Measurements from ENCODE around the gene HS6ST1. TPM values are rescaled to one million over a fixed set of nuclear protein-coding genes. Genes with fewer than 3 reads are reported as not detected.

HS6ST1 gene
- total and polyA plus RNA-seq, 12 donors, result 20.5 to 262 (median 97.1) TPM

DNA sequence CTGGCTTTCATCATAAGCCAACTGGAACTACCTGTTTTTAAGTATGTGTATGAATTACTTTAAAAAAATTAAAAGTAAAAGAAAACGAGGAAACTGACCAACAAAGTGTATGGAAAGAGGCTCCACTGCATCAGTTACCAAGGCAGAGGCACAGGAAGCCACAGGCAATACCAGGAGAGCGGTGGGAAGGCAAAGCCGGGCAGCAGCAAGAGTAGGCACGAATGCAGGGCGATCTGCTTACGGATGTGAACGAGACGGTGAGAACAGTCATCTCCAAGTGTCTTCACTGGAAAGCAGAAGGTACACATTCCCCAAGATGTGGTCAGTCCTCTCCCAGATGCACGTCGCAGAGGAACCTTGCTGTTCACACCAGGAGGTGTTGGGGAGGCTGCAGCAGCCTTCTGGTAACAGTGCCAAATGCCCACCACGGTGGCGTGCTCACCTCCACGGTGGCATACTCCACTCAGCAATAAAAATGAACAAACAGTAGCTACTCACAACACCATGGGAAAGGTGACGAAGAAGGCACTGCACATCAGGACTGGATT lies 43.1 kb downstream of the HS6ST1 start:
- peak in 4 of 7 donors; percentile 5 to 46 (median 13) for DNase-seq
- H3K4me1 ChIP-seq (replicated peaks in 1 of 2), result peaks cover 23 to 42% of the 10 kb centered on the region in 2 donors
- no peaks in the 10 kb centered on the region for H3K27me3 ChIP-seq
- no peaks in the 10 kb centered on the region for H3K9me3 ChIP-seq (replicated peaks in 1 of 3)
- peaks cover 0 to 7% of the 10 kb centered on the region in 2 donors for H3K36me3 ChIP-seq (replicated peaks in 1 of 2)
- no peak overlapping the region for H3K27ac ChIP-seq
- 91 to 95% (median 92%) methylated on average over 13 to 14 of the region's 14 CpGs for WGBS, 4 donors
- intact Hi-C loops (cut with DNase I), result no loop called here
- no peak overlapping the region for H3K4me3 ChIP-seq
- no peak for TF ChIP-seq CTCF (IDR thresholded peaks at IDR 0.05)
- no peak for TF ChIP-seq POLR2A (IDR thresholded peaks at IDR 0.05)

DNA sequence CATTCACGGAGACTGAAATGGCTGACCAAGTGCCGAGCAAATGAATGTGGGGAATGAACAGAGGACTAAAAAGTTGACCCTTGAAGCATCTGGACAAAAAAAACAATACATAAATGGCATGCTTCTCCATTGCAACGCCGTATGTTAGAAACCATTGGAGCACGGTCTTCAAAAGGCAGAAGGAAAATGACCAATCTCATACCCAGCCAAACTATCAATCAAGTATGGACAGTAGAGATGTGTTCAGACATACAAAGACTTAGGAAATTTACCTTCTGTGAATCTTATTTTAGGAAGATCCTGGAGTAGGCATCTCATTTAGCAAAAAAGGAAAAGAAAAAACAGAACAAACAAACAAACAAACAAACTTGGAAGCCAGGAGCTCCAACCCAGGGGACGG lies 44.5 kb downstream of the HS6ST1 start:
- no peak for DNase-seq

GRCh38 chr2:128273469-128274081 lies 45.1 kb downstream of the HS6ST1 start:
- Histone ChIP-seq H3K27ac (no peak overlapping the region), H3K4me3 (no peak overlapping the region), H3K4me1 (replicated peaks in 1 of 2) (peaks cover 13 to 33% of the 10 kb centered on the region in 2 donors), H3K9me3 (replicated peaks in 1 of 3) (no peaks in the 10 kb centered on the region), H3K36me3 (replicated peaks in 1 of 2) (peaks cover 0 to 7% of the 10 kb centered on the region in 2 donors), H3K27me3 (no peaks in the 10 kb centered on the region)
- peak in 3 of 7 donors; percentile 10 to 48 (median 19) for DNase-seq
- intact Hi-C loops (cut with DNase I), result no loop called here
- no peak for TF ChIP-seq POLR2A (IDR thresholded peaks at IDR 0.05)
- no peak for TF ChIP-seq CTCF (IDR thresholded peaks at IDR 0.05)
- 86 to 90% (median 88%) methylated on average over 9 to 16 of the region's 16 CpGs for WGBS, 4 donors

More for the DNA sequence above, 44.5 kb downstream of the HS6ST1 start:
- no peaks in the 10 kb centered on the region for H3K27me3 ChIP-seq
- H3K4me3 ChIP-seq, result no peak overlapping the region
- WGBS, 4 donors, result 96 to 99% (median 96%) methylated on average over 6 of the region's 6 CpGs
- H3K4me1 ChIP-seq (replicated peaks in 1 of 2), result peaks cover 17 to 40% of the 10 kb centered on the region in 2 donors
- H3K27ac ChIP-seq, result no peak overlapping the region
- peaks cover 0 to 7% of the 10 kb centered on the region in 2 donors for H3K36me3 ChIP-seq (replicated peaks in 1 of 2)
- H3K9me3 ChIP-seq (replicated peaks in 1 of 3), result no peaks in the 10 kb centered on the region
- intact Hi-C loops (cut with DNase I), result no loop called here
- TF ChIP-seq POLR2A (IDR thresholded peaks at IDR 0.05) (no peak), CTCF (IDR thresholded peaks at IDR 0.05) (no peak)

GRCh38 chr2:128272601-128273468 lies 45.8 kb downstream of the HS6ST1 start:
- no peaks in the 10 kb centered on the region for H3K27me3 ChIP-seq
- intact Hi-C loops (cut with DNase I), result no loop called here
- no peak for TF ChIP-seq CTCF (IDR thresholded peaks at IDR 0.05)
- TF ChIP-seq POLR2A (IDR thresholded peaks at IDR 0.05), result no peak
- H3K4me1 ChIP-seq (replicated peaks in 1 of 2), result peaks cover 13 to 26% of the 10 kb centered on the region in 2 donors
- peaks cover 0 to 7% of the 10 kb centered on the region in 2 donors for H3K36me3 ChIP-seq (replicated peaks in 1 of 2)
- peak in 2 of 7 donors; percentile 23 to 51 for DNase-seq
- 83 to 94% (median 91%) methylated on average over 10 to 18 of the region's 18 CpGs for WGBS, 4 donors
- no peak overlapping the region for H3K27ac ChIP-seq
- no peaks in the 10 kb centered on the region for H3K9me3 ChIP-seq (replicated peaks in 1 of 3)
- H3K4me3 ChIP-seq, result no peak overlapping the region

All from adrenal gland (tissue), 12 donors.